ENCODE results near the gene GBX1. TPM values are rescaled to one million over a fixed set of nuclear protein-coding genes. Genes with fewer than 3 reads are reported as not detected.

Gene GBX1
- total and polyA plus RNA-seq, 7 donors = 0.07 to 1.9 (median 0.65) TPM; not detected in 1

DNA sequence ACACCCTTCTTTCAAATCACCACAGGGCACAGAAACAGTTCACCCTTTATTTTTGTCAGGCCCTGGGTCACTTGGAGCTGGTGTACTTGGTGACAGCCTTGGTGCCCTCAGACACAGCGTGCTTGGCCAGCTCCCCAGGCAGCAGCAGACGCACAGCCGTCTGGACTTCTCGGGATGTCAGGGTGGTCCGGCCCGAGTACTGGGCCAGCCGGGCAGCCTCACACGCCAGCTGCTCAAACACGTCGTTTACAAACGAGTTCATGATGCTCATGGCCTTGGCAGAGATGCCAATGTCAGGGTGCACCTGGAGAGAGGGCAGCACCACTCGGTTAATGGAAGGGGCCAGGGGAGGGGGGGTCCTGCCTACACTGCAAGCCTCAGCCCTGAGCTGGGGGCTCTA lies 40.3 kb upstream of the GBX1 start:
- Histone ChIP-seq H3K4me1 (no peaks in the 10 kb centered on the region), H3K27ac (no peak overlapping the region), H3K4me3 (no peak overlapping the region), H3K36me3 (ENCODE audit: insufficient read depth in 1 of 2, low read depth in 1 of 2) (peaks cover 4 to 18% of the 10 kb centered on the region in 2 donors), H3K9me3 (no peaks in the 10 kb centered on the region), H3K27me3 (ENCODE audit: insufficient read depth in 3 of 3, low read length in 2 of 3) (peaks cover 0 to 16% (median 14%) of the 10 kb centered on the region in 3 donors)
- DNase-seq (no peak), ATAC-seq (peak in 2 of 4 donors; percentile 15 to 18)
- 19 to 36% (median 24%) methylated on average over 12 of the region's 12 CpGs for WGBS, 3 donors
- TF ChIP-seq, protein P1, sequence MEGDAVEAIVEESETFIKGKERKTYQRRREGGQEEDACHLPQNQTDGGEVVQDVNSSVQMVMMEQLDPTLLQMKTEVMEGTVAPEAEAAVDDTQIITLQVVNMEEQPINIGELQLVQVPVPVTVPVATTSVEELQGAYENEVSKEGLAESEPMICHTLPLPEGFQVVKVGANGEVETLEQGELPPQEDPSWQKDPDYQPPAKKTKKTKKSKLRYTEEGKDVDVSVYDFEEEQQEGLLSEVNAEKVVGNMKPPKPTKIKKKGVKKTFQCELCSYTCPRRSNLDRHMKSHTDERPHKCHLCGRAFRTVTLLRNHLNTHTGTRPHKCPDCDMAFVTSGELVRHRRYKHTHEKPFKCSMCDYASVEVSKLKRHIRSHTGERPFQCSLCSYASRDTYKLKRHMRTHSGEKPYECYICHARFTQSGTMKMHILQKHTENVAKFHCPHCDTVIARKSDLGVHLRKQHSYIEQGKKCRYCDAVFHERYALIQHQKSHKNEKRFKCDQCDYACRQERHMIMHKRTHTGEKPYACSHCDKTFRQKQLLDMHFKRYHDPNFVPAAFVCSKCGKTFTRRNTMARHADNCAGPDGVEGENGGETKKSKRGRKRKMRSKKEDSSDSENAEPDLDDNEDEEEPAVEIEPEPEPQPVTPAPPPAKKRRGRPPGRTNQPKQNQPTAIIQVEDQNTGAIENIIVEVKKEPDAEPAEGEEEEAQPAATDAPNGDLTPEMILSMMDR (IDR thresholded peaks at IDR 0.05) = no peak
- intact Hi-C loops (cut with DNase I) = no loop called here

DNA sequence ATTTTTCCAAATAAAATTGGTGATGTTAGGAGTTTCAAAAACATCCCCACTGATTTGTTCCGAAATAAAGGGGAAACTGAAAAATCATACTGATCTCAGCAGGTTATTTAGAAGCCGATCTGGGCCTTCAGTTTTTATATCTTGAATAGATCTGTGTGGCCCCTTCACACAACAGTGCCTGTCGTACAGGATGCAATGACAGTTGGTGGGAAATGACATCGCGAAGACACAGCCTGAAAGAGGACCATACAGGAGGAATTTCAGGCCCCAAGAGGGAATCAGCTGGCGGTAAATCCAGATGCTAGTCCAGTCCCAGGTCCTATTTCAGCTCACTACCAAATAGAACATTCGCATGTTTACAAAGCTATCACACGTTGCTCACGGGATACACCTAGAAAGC lies 39.8 kb upstream of the GBX1 start:
- ATAC-seq = no peak
- Histone ChIP-seq H3K27ac (no peak overlapping the region), H3K27me3 (ENCODE audit: insufficient read depth in 3 of 3, low read length in 2 of 3) (peaks cover 0 to 16% (median 14%) of the 10 kb centered on the region in 3 donors), H3K4me3 (no peak overlapping the region), H3K36me3 (ENCODE audit: insufficient read depth in 1 of 2, low read depth in 1 of 2) (peaks cover 0 to 14% of the 10 kb centered on the region in 2 donors), H3K4me1 (no peaks in the 10 kb centered on the region), H3K9me3 (no peaks in the 10 kb centered on the region)
- intact Hi-C loops (cut with DNase I) = no loop called here
- WGBS, 3 donors = 58 to 68% (median 61%) methylated on average over 9 of the region's 9 CpGs
- no peak for DNase-seq
- TF ChIP-seq, protein P1 (IDR thresholded peaks at IDR 0.05) = no peak

DNA sequence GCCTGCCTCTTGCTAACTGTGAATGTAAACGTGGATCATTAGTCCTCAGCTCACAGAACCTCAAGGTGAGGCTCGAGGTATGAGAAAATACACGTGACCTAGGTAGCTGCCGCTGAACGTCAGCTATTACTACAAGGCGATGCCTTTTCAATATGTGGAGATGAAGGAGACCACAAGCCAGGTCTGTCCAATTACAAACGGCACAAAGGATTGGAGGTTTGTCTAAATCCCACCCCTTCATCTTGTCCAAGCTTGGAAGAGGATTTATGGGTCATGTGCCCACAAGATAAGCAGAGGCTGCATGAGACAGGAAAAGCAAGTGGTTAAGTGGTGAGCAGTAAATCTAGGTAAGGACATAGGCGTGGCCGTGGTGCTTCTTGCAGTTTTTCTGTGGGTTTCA lies 39.4 kb upstream of the GBX1 start:
- TF ChIP-seq, protein P1 (IDR thresholded peaks at IDR 0.05) = no peak

DNA sequence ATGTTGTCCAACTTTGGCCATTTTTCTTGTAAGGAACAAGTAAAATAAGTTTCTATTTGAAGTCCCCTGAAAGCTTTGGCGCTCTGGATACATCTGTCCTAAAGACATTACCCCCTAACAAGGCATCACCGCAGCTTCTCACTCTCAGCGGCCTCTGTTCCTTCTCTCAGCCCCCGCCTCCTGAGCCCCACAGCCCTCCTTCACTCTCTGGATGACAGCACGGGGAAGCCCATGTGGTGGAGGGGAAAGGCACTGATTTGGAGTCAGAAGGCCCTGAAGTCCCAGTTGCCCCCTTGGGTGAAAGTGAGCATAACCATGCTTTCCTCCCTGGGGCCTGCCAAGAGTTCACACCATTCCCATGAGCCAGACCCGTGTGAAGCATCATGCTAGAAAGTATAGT lies 38.2 kb upstream of the GBX1 start:
- Histone ChIP-seq H3K4me1 (no peaks in the 10 kb centered on the region), H3K9me3 (no peaks in the 10 kb centered on the region), H3K36me3 (ENCODE audit: insufficient read depth in 1 of 2, low read depth in 1 of 2) (peaks cover 0 to under 1% of the 10 kb centered on the region in 2 donors), H3K27me3 (ENCODE audit: insufficient read depth in 3 of 3, low read length in 2 of 3) (peaks cover 0 to 17% (median 16%) of the 10 kb centered on the region in 3 donors), H3K27ac (no peak overlapping the region), H3K4me3 (no peak overlapping the region)
- TF ChIP-seq, protein P1 (IDR thresholded peaks at IDR 0.05) = no peak
- intact Hi-C loops (cut with DNase I) = no loop called here
- ATAC-seq (no peak), DNase-seq (no peak)
- WGBS, 3 donors = 66 to 68% (median 66%) methylated on average over 6 of the region's 6 CpGs

More for the DNA sequence above, 39.4 kb upstream of the GBX1 start:
- DNase-seq = no peak
- Histone ChIP-seq H3K27ac (no peak overlapping the region), H3K4me3 (no peak overlapping the region), H3K36me3 (ENCODE audit: insufficient read depth in 1 of 2, low read depth in 1 of 2) (peaks cover 0 to 10% of the 10 kb centered on the region in 2 donors), H3K4me1 (no peaks in the 10 kb centered on the region), H3K9me3 (no peaks in the 10 kb centered on the region), H3K27me3 (ENCODE audit: insufficient read depth in 3 of 3, low read length in 2 of 3) (peaks cover 0 to 16% (median 14%) of the 10 kb centered on the region in 3 donors)
- ATAC-seq = no peak
- 64 to 71% (median 70%) methylated on average over 9 of the region's 9 CpGs for WGBS, 3 donors
- intact Hi-C loops (cut with DNase I) = no loop called here

Measured in psoas muscle (tissue), 8 donors.